Natural killer cell (primary cell): ENCODE data around the gene HYAL1. TPM values are rescaled to one million over a fixed set of nuclear protein-coding genes. Genes with fewer than 3 reads are reported as not detected.
A peak's percentile ranks its signal among the peaks of the same experiment; 100 is the strongest.

ENCODE experiments used
- ATAC-seq, 3 donors: fragments of 150-1000 bp in 2 of 3; fragments of 200-7000 bp in 1 of 3; cut with Tn5 transposase; 1 replicate in 1 of 3; 2 replicates in 2 of 3; pipeline ENCODE4 v1.10.0; 2021; ENCODE audit warnings: mild to moderate bottlenecking in 2 of 3, moderate library complexity in 2 of 3
- DNase-seq, 2 donors: peaks; one replicate each; pipeline versions ENCODE4 v3.0.0 to v3.0.0-alpha.2; 2013 to 2021; ENCODE audit warnings: mixed read lengths in 1 of 2
- H3K27ac ChIP-seq: one replicate; pipeline ENCODE4 v1.5.1; 2013; ENCODE audit warnings: mild to moderate bottlenecking, low read length
- H3K27me3 ChIP-seq: one replicate; pipeline ENCODE4 v1.6.1; 2013; ENCODE audit warnings: low read length; ENCODE audit not compliant: control insufficient read depth, insufficient read depth
- H3K36me3 ChIP-seq: one replicate; pipeline ENCODE4 v1.6.1; 2013; ENCODE audit warnings: low read length; ENCODE audit not compliant: control insufficient read depth, insufficient read depth
- H3K4me1 ChIP-seq: one replicate; pipeline ENCODE4 v1.6.1; 2013; ENCODE audit warnings: low read length; ENCODE audit not compliant: control insufficient read depth, insufficient read depth
- H3K4me3 ChIP-seq: one replicate; pipeline ENCODE4 v1.5.1; 2013; ENCODE audit warnings: low read length
- H3K9me3 ChIP-seq: one replicate; pipeline ENCODE4 v1.6.1; 2013; ENCODE audit warnings: low read length; ENCODE audit not compliant: control insufficient read depth, insufficient read depth
- H3K27ac Mint-ChIP-seq, 2 donors: one replicate each; pipeline ENCODE4 v1.8.0; 2022; ENCODE audit warnings: mild to moderate bottlenecking in 2 of 2, mixed read lengths in 2 of 2, moderate library complexity in 1 of 2
- H3K27me3 Mint-ChIP-seq, 2 donors: one replicate each; pipeline ENCODE4 v1.8.0; 2022; ENCODE audit warnings: low read depth in 2 of 2, mixed read lengths in 2 of 2
- H3K36me3 Mint-ChIP-seq: one replicate; pipeline ENCODE4 v1.8.0; 2022; ENCODE audit warnings: mixed read lengths
- H3K4me1 Mint-ChIP-seq, 2 donors: one replicate each; pipeline ENCODE4 v1.8.0; 2022; ENCODE audit warnings: mixed read lengths in 2 of 2
- H3K4me3 Mint-ChIP-seq: one replicate; pipeline ENCODE4 v1.8.0; 2022; ENCODE audit warnings: mild to moderate bottlenecking, moderate library complexity, mixed read lengths
- H3K9me3 Mint-ChIP-seq, 2 donors: one replicate each; pipeline ENCODE4 v1.8.0; 2022; ENCODE audit warnings: mixed read lengths in 2 of 2
- CTCF ChIP-seq: fragments of 200-600 bp; IDR thresholded peaks from one replicate; pipeline ENCODE4 v1.8.0; 2022; ENCODE audit warnings: antibody characterized with exemption
- WGBS: methylation state at CpG from one replicate; pipeline ENCODE4 v1.1.7; 2013; ENCODE audit warnings: missing lambda C conversion rate; ENCODE audit not compliant: insufficient coverage; 5-methylcytosine and 5-hydroxymethylcytosine counted together
- intact Hi-C: fragments of 100-400 bp; cut with micrococcal nuclease; formaldehyde crosslinking; loops from one replicate; pipeline ENCODE4 v1.14.2; 2022
- total RNA-seq, 4 donors: library from RNA; stranded (reverse); fragments of 120-200 nt in 1 of 4; gene quantifications; one replicate each; pipeline versions ENCODE4 v1.2.3 to v1.2.4, GENCODE V29; 2013 to 2022

The HYAL1 gene
- total RNA-seq, 3 donors from 2014 or later (not counting 1 experiment from before 2014, with no cell fraction given): 0.82 to 1.2 TPM; not detected in 1

GRCh38 chr3:50300681-50301254 is 2.6 kb downstream of the HYAL1 start:
- Mint-ChIP-seq H3K9me3 (no peaks in the 10 kb centered on the region), H3K27ac (peak overlapping the region; percentile 95 to 97), H3K36me3 (no peaks in the 10 kb centered on the region), H3K4me1 (peaks cover 18 to 33% of the 10 kb centered on the region in 2 donors), H3K27me3 (no peaks in the 10 kb centered on the region), H3K4me3 (peak overlapping the region; percentile 97)
- Histone ChIP-seq H3K9me3 (no peaks in the 10 kb centered on the region), H3K4me3 (no peak overlapping the region), H3K4me1 (peaks cover 27% of the 10 kb centered on the region), H3K36me3 (peaks cover 2% of the 10 kb centered on the region), H3K27ac (no peak overlapping the region), H3K27me3 (no peaks in the 10 kb centered on the region)
- no peak for ATAC-seq
- TF ChIP-seq CTCF: no peak
- no peak for DNase-seq
- intact Hi-C loops: no loop called here
- WGBS: 93% methylated on average over 6 of the region's 6 CpGs

- no peak for ATAC-seq
- TF ChIP-seq CTCF: no peak
Observed at GRCh38 chr3:50299929-50300680, 3.3 kb downstream of the HYAL1 start.

DNA sequence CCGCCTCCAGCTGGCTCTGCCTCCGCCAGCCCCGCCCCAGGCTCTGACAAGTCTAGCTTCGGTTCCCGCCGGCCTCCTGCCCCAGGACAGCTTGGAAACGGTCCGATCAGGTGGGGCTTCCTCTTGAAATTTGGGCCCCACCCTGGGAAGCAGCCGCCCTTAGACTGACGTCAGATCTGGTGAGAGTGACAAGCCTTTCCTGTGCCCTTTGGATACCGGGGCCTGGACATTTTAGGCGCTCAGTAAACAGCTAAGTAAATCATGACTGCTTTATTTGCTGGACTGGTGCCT is 3.8 kb downstream of the HYAL1 start:
- Mint-ChIP-seq H3K27me3 (no peaks in the 10 kb centered on the region), H3K36me3 (no peaks in the 10 kb centered on the region), H3K4me3 (peak overlapping the region; percentile 97), H3K27ac (peak overlapping the region; percentile 95 to 97), H3K9me3 (no peaks in the 10 kb centered on the region), H3K4me1 (peaks cover 18 to 33% of the 10 kb centered on the region in 2 donors)
- no peak for DNase-seq
- intact Hi-C loops: loop anchor here (1.0 to 5.0 kb wide), 3 partner anchors 38 to 61 kb away; partner anchors contain the start of gene TMEM115
- no peak for ATAC-seq
- Histone ChIP-seq H3K4me3 (peak overlapping the region; percentile 36), H3K9me3 (no peaks in the 10 kb centered on the region), H3K27ac (peak overlapping the region; percentile 96), H3K4me1 (peaks cover 27% of the 10 kb centered on the region), H3K27me3 (no peaks in the 10 kb centered on the region), H3K36me3 (peaks cover 2% of the 10 kb centered on the region)
- WGBS: 2% methylated on average over 12 of the region's 12 CpGs
- TF ChIP-seq CTCF: no peak

More at GRCh38 chr3:50299929-50300680, 3.3 kb downstream of the HYAL1 start:
- intact Hi-C loops: loop anchor here (1.0 to 5.0 kb wide), 3 partner anchors 37 to 62 kb away; partner anchors contain the start of gene TMEM115
- Mint-ChIP-seq H3K9me3 (no peaks in the 10 kb centered on the region), H3K36me3 (no peaks in the 10 kb centered on the region), H3K4me1 (peaks cover 18 to 33% of the 10 kb centered on the region in 2 donors), H3K27me3 (no peaks in the 10 kb centered on the region), H3K27ac (peak overlapping the region; percentile 95 to 97), H3K4me3 (peak overlapping the region; percentile 97)
- Histone ChIP-seq H3K4me1 (peaks cover 27% of the 10 kb centered on the region), H3K9me3 (no peaks in the 10 kb centered on the region), H3K4me3 (peak overlapping the region; percentile 36), H3K27me3 (no peaks in the 10 kb centered on the region), H3K27ac (peak overlapping the region; percentile 96), H3K36me3 (peaks cover 2% of the 10 kb centered on the region)
- peak in 1 of 2 donors; percentile 39 for DNase-seq
- WGBS: 57% methylated on average over 12 of the region's 12 CpGs
